ENCODE data around the gene JMJD4. TPM values are rescaled to one million over a fixed set of nuclear protein-coding genes. Genes with fewer than 3 reads are reported as not detected.

The JMJD4 gene
- total and polyA plus RNA-seq, 9 of the 15 experiments (the other 6 are each of a cell fraction or from before 2014, with no cell fraction given) = 1.4 to 42.6 (median 29.2) TPM

DNA sequence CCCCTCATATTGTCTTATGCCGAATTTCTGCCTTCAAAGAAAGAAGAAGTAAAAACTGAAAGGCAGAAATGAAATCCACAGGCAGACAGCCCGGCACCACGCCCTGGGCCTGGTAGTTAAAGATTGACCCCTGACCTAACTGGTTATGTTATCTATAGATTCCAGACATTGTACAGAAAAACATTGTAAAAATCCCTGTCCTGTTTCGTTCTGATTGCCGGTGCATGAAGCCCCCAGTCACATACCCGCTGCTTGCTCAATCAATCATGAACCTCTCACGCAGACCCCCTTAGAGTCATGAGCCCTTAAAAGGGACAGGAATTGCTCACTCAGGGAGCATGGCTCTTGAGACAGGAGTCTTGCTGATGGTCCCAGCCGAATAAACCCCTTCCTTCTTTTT lies 49.3 kb downstream of the JMJD4 start (continued):
- TF ChIP-seq ZNF586 (CRISPR knock-in tag; conservative IDR thresholded peaks at IDR 0.05) (no peak), SMARCE1 (IDR thresholded peaks at IDR 0.05) (peak; percentile 64; the same call in 1 of the 2 replicates), CBFA2T3 (IDR thresholded peaks at IDR 0.05) (peak; percentile 77), SOX6 (IDR thresholded peaks at IDR 0.05) (peak; percentile 71; the same call in 1 of the 2 replicates), NR3C1 (CRISPR knock-in tag; IDR thresholded peaks at IDR 0.05) (no peak), MAFF (IDR thresholded peaks at IDR 0.05; ENCODE audit: low read length) (no peak), CC2D1A (IDR thresholded peaks at IDR 0.05) (no peak), MEIS2 (IDR thresholded peaks at IDR 0.05; ENCODE audit: partially characterized antibody) (peak; percentile 20), EP300 (IDR thresholded peaks at IDR 0.05; ENCODE audit: low read length) (peak; percentile 63; the same call in 1 of the 2 replicates), SMAD2 (IDR thresholded peaks at IDR 0.05; ENCODE audit: low read depth, low read length) (no peak), SMARCA4 (IDR thresholded peaks at IDR 0.05) (peak; percentile 52; the same call in 1 of the 2 replicates), MTA2 (IDR thresholded peaks at IDR 0.05; ENCODE audit: low read depth) (peak; percentile 68), MEF2D (tag; conservative IDR thresholded peaks at IDR 0.05; ENCODE audit: low read depth) (no peak), TCF3 (CRISPR knock-in tag; IDR thresholded peaks at IDR 0.05) (peak; percentile 72), STAG1 (CRISPR knock-in tag; IDR thresholded peaks at IDR 0.05; ENCODE audit: borderline replicate concordance) (no peak)
- TF ChIP-seq, protein P1, sequence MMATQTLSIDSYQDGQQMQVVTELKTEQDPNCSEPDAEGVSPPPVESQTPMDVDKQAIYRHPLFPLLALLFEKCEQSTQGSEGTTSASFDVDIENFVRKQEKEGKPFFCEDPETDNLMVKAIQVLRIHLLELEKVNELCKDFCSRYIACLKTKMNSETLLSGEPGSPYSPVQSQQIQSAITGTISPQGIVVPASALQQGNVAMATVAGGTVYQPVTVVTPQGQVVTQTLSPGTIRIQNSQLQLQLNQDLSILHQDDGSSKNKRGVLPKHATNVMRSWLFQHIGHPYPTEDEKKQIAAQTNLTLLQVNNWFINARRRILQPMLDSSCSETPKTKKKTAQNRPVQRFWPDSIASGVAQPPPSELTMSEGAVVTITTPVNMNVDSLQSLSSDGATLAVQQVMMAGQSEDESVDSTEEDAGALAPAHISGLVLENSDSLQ (IDR thresholded peaks at IDR 0.05) = 0 out of 2 replicates have a peak, but pooled peaks have one; percentile 21
- TF ChIP-seq, protein P2, sequence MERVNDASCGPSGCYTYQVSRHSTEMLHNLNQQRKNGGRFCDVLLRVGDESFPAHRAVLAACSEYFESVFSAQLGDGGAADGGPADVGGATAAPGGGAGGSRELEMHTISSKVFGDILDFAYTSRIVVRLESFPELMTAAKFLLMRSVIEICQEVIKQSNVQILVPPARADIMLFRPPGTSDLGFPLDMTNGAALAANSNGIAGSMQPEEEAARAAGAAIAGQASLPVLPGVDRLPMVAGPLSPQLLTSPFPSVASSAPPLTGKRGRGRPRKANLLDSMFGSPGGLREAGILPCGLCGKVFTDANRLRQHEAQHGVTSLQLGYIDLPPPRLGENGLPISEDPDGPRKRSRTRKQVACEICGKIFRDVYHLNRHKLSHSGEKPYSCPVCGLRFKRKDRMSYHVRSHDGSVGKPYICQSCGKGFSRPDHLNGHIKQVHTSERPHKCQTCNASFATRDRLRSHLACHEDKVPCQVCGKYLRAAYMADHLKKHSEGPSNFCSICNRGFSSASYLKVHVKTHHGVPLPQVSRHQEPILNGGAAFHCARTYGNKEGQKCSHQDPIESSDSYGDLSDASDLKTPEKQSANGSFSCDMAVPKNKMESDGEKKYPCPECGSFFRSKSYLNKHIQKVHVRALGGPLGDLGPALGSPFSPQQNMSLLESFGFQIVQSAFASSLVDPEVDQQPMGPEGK (CRISPR knock-in tag; IDR thresholded peaks at IDR 0.05; ENCODE audit: borderline replicate concordance) = no peak
- TF ChIP-seq, protein P3, sequence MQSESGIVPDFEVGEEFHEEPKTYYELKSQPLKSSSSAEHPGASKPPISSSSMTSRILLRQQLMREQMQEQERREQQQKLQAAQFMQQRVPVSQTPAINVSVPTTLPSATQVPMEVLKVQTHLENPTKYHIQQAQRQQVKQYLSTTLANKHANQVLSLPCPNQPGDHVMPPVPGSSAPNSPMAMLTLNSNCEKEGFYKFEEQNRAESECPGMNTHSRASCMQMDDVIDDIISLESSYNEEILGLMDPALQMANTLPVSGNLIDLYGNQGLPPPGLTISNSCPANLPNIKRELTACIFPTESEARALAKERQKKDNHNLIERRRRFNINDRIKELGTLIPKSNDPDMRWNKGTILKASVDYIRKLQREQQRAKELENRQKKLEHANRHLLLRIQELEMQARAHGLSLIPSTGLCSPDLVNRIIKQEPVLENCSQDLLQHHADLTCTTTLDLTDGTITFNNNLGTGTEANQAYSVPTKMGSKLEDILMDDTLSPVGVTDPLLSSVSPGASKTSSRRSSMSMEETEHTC (IDR thresholded peaks at IDR 0.05) = no peak
- TF ChIP-seq, protein P4, sequence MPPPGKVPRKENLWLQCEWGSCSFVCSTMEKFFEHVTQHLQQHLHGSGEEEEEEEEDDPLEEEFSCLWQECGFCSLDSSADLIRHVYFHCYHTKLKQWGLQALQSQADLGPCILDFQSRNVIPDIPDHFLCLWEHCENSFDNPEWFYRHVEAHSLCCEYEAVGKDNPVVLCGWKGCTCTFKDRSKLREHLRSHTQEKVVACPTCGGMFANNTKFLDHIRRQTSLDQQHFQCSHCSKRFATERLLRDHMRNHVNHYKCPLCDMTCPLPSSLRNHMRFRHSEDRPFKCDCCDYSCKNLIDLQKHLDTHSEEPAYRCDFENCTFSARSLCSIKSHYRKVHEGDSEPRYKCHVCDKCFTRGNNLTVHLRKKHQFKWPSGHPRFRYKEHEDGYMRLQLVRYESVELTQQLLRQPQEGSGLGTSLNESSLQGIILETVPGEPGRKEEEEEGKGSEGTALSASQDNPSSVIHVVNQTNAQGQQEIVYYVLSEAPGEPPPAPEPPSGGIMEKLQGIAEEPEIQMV (tag; conservative IDR thresholded peaks at IDR 0.05; ENCODE audit: low read depth) = no peak
- TF ChIP-seq, protein P5, sequence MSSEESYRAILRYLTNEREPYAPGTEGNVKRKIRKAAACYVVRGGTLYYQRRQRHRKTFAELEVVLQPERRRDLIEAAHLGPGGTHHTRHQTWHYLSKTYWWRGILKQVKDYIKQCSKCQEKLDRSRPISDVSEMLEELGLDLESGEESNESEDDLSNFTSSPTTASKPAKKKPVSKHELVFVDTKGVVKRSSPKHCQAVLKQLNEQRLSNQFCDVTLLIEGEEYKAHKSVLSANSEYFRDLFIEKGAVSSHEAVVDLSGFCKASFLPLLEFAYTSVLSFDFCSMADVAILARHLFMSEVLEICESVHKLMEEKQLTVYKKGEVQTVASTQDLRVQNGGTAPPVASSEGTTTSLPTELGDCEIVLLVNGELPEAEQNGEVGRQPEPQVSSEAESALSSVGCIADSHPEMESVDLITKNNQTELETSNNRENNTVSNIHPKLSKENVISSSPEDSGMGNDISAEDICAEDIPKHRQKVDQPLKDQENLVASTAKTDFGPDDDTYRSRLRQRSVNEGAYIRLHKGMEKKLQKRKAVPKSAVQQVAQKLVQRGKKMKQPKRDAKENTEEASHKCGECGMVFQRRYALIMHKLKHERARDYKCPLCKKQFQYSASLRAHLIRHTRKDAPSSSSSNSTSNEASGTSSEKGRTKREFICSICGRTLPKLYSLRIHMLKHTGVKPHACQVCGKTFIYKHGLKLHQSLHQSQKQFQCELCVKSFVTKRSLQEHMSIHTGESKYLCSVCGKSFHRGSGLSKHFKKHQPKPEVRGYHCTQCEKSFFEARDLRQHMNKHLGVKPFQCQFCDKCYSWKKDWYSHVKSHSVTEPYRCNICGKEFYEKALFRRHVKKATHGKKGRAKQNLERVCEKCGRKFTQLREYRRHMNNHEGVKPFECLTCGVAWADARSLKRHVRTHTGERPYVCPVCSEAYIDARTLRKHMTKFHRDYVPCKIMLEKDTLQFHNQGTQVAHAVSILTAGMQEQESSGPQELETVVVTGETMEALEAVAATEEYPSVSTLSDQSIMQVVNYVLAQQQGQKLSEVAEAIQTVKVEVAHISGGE (CRISPR knock-in tag; IDR thresholded peaks at IDR 0.05) = no peak
